ENCODE data around the gene TLNRD1. TPM values are rescaled to one million over a fixed set of nuclear protein-coding genes. Genes with fewer than 3 reads are reported as not detected.
A peak's percentile ranks its signal among the peaks of the same experiment; 100 is the strongest.
"Not testable (repeated sequence)": the region's sequence is repeated elsewhere in the genome, so short reads cannot be mapped to it uniquely, and the experiment has no call there.

TLNRD1 gene
- total RNA-seq, result 10 to 100 TPM; 34.0 to 51.1 TPM

DNA sequence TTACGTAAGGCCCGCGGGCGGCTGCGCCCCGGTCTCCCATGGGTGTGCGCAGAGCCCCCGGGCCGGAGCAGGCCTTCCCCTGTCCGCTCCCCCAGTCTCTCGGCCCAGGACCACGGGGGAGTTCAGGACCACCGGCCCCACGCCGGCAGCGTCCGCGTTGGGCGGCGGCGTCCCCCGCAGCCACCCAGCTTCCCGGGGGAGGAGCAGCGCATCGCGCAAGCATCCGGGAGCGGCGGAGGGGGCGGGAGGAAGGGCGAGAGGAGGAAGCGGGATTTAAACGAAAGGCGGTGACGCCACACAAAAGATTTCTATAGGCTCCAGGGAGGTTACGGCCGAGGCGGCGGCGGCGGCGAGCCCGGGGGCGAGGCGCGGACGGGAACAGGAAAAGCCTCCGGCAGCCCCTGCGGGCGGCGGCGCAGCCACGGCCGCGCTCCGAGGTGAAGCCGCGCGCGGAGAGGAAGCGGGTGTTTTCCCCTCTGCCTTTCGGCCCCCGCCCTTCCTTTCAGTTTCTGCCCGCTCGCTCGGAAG lies at the start of gene TLNRD1:
TSS of gene TLNRD1 (plus strand) at position 300 of the 528 bp plus-strand sequence. CDS start 1,349 bp downstream, outside the sequence.
- Histone ChIP-seq H3K4me1 (ENCODE audit: control insufficient read depth in 1 of 2, low read depth in 2 of 2) (peaks cover 12 to 38% of the 10 kb centered on the region in 2 donors), H3K27ac (peak within 1 kb of the TSS; percentile 91 to 95)
- TF ChIP-seq, protein P1, sequence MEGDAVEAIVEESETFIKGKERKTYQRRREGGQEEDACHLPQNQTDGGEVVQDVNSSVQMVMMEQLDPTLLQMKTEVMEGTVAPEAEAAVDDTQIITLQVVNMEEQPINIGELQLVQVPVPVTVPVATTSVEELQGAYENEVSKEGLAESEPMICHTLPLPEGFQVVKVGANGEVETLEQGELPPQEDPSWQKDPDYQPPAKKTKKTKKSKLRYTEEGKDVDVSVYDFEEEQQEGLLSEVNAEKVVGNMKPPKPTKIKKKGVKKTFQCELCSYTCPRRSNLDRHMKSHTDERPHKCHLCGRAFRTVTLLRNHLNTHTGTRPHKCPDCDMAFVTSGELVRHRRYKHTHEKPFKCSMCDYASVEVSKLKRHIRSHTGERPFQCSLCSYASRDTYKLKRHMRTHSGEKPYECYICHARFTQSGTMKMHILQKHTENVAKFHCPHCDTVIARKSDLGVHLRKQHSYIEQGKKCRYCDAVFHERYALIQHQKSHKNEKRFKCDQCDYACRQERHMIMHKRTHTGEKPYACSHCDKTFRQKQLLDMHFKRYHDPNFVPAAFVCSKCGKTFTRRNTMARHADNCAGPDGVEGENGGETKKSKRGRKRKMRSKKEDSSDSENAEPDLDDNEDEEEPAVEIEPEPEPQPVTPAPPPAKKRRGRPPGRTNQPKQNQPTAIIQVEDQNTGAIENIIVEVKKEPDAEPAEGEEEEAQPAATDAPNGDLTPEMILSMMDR (IDR thresholded peaks at IDR 0.05), result no peak

DNA sequence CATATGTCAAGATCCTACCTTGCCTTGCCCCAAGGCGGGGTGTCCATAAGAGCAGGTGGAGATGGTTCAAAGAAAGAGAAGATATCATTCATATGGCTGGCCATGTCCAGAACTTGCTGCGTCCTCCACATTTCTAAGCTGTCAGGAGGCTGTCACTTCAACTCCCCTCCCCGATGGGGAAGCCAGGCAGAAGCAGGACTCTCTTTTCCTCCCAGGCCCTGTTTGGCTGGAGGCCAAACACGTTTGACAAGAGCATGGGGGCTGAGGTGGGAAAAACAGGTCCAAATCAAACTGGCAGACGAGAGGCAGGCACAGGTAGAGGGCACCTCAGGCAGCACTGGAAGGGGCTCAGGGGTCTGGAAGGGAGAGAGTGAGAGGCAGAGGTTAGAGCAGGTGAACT lies 48.8 kb upstream of the TLNRD1 start:
- DNase-seq (ENCODE audit: low spot score) (no peak), ATAC-seq (ENCODE audit: insufficient number of reproducible peaks, low FRiP score, low read depth) (no peak)
- Histone ChIP-seq H3K9me3 (no peaks in the 10 kb centered on the region), H3K27ac (no peak overlapping the region), H3K4me1 (ENCODE audit: control insufficient read depth in 1 of 2, low read depth in 2 of 2) (no peaks in the 10 kb centered on the region), H3K36me3 (peaks cover 24% of the 10 kb centered on the region), H3K27me3 (replicated peaks; ENCODE audit: insufficient read depth) (no peaks in the 10 kb centered on the region), H3K4me3 (no peak overlapping the region)
- TF ChIP-seq, protein P1 (IDR thresholded peaks at IDR 0.05), result no peak

More for the DNA sequence above, at the start of gene TLNRD1:
- no peaks in the 10 kb centered on the region for H3K36me3 ChIP-seq
- H3K9me3 ChIP-seq, result no peaks in the 10 kb centered on the region
- DNase-seq (ENCODE audit: low spot score) (peak; percentile 62), ATAC-seq (ENCODE audit: insufficient number of reproducible peaks, low FRiP score, low read depth) (peak; percentile 66)
- no peaks in the 10 kb centered on the region for H3K27me3 ChIP-seq (replicated peaks; ENCODE audit: insufficient read depth)
- H3K4me3 ChIP-seq, result peak within 1 kb of the TSS; percentile 89

DNA sequence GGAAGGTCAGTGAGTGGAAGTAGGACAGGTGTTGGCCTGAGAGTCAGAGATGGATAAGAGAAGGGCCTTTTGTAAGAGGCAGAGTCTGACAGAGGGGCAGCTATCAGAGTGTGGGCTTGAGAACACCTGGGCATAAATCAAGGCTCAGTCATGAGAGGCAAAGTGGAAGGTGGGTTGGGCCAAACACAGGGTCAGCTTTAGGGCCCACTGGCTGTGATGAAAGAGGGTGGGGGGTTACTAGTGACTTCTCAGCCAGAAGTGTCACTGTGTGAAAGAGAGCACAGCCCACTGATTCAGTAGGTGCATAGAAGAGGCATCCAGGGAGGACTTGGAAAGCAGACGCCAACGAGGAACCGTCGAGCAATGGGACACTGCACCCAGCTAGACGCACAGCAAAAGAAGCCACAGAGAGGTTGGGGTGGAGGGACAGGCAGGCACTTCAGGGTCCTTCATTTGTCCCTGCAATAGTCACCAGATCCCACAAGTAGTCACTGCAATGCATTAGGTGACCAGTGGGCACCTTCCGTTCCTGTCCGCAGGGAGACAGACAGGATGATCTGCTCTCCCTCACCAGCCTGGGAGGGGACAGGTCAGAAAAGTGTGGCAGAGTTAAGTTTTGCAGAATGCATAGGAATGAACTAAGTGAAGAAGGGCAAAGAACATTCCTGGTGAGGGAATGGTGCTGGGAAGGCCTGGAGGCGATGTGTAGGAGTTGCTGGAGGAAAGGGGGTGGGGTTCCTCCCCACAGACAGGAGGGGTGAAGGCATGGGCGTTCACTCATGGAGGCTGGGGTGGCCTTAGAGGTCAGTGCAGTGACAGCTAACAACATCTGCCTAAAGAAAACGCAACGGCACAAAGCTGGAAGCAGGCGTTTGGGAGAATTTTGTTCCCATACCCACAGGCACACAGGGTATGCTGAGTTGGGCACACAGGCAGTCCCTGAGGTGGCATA lies 47.4 kb upstream of the TLNRD1 start:
- ATAC-seq (ENCODE audit: insufficient number of reproducible peaks, low FRiP score, low read depth) (no peak), DNase-seq (ENCODE audit: low spot score) (no peak)
- Histone ChIP-seq H3K27ac (no peak overlapping the region), H3K9me3 (no peaks in the 10 kb centered on the region), H3K4me1 (ENCODE audit: control insufficient read depth in 1 of 2, low read depth in 2 of 2) (no peaks in the 10 kb centered on the region), H3K36me3 (peaks cover 17% of the 10 kb centered on the region), H3K4me3 (no peak overlapping the region), H3K27me3 (replicated peaks; ENCODE audit: insufficient read depth) (no peaks in the 10 kb centered on the region)
- TF ChIP-seq, protein P1 (IDR thresholded peaks at IDR 0.05), result no peak

DNA sequence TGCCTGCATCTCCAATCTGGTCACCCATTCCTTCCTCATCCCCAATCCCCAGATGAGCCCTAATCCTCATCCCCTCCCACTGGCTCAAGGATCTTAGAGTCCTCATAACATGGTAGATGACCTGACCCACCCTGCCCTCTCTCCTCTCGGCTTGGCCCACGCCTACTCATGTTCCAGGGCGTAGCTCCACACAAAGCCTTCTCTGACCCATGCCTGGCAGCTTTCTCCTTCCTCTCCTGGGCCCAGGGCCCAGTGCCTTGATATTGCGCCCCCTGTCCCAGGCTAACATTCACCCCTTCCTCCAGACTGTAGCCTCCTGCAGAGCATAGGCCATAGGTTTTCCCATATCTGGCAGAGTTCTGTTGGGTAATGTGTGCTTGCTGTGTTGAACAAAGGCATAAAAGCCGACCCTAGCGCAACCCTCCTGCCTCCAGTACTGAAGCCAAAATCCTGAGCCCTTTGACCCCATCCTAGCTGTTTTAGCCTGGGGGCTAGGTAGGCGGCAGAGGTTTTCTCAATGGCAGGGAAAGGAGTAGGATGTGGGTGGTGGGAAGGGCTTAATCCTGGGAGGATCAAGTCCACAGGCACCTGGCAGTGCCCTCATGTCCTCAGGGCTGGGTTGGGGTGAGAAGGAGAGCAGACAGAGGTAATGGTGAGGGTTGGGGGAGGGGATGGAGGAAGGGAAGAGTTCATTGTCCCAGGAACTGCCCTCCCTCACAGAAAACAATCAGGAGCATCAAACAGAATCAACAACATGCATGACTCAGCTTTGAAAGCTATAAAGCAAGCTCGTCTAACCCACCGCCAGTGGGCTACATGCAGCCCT lies 46.6 kb upstream of the TLNRD1 start:
- Histone ChIP-seq H3K27ac (no peak overlapping the region), H3K36me3 (peaks cover 10% of the 10 kb centered on the region), H3K4me3 (no peak overlapping the region), H3K4me1 (ENCODE audit: control insufficient read depth in 1 of 2, low read depth in 2 of 2) (no peaks in the 10 kb centered on the region), H3K27me3 (replicated peaks; ENCODE audit: insufficient read depth) (no peaks in the 10 kb centered on the region), H3K9me3 (no peaks in the 10 kb centered on the region)
- TF ChIP-seq, protein P1 (IDR thresholded peaks at IDR 0.05), result no peak
- ATAC-seq (ENCODE audit: insufficient number of reproducible peaks, low FRiP score, low read depth) (no peak), DNase-seq (ENCODE audit: low spot score) (no peak)

DNA sequence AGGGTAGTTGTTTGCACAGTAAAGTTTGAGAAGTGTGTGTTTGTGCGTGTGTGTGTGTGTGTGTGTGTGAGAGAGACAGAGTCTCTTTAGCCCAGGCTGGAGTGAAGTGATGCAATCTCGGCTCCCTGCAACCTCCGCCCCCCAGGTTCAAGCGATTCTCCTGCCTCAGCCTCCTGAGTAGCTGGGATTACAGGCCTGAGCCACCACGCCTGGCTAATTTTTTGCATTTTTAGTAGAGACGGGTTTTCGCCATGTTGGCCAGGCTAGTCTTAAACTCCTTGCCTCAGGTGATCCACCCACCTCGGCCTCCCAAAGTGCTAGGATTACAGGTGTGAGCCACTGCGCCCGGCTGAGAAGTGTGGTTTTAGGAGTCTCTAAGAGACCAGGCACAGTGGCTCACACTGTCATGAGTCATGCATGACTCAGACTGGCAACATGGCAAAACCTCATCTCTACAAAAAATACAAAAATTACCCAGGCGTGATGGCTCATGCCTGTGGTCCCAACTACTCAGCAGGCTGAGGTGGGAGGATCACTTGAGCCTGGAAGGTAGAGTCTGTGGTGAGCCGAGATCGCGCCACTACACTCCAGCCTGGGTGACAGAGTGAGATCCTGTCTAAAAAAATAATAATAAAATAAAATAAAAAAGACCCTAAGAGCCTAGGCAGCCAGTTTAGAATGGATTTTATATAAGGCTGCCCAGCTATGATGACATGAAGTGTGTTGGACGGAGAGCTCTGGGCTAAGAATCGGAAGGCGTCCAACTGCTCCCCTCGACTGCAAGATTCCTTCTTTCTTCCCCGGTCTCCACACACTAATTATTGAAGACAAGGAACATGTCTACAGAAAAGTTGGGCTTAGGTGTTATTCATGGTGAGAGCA lies 44.9 kb upstream of the TLNRD1 start:
- not testable (repeated sequence) for DNase-seq (ENCODE audit: low spot score); H3K27me3 ChIP-seq (replicated peaks; ENCODE audit: insufficient read depth); H3K36me3 ChIP-seq; H3K27ac ChIP-seq; H3K4me1 ChIP-seq (ENCODE audit: control insufficient read depth in 1 of 2, low read depth in 2 of 2); H3K9me3 ChIP-seq; H3K4me3 ChIP-seq
- ATAC-seq (ENCODE audit: insufficient number of reproducible peaks, low FRiP score, low read depth), result peak; percentile 93

Data from thoracic aorta (tissue), 2 donors.